Small intestine (tissue), 7 donors: ENCODE results near the gene SLC5A2. TPM values are rescaled to one million over a fixed set of nuclear protein-coding genes. Genes with fewer than 3 reads are reported as not detected.
"Not testable (repeated sequence)": the region's sequence is repeated elsewhere in the genome, so short reads cannot be mapped to it uniquely, and the experiment has no call there.

Source experiments
- DNase-seq, 2 donors: peaks; one replicate each; pipeline versions ENCODE4 v3.0.0 to v3.0.0-alpha.2; 2013
- FAIRE-seq: peaks from 2 replicates; lab custom pipeline; 2012; peaks lifted over from hg19 to GRCh38; lab: Jason Lieb, UNC
- H3K27ac ChIP-seq, 3 donors: one replicate each; pipeline ENCODE4 v1.5.1; 2013; ENCODE audit warnings: low read length in 2 of 3, mild to moderate bottlenecking in 2 of 3, control low read depth in 1 of 3, inconsistent platforms in 1 of 3, low read depth in 1 of 3, moderate library complexity in 1 of 3
- H3K27me3 ChIP-seq, 3 donors: one replicate each; pipeline ENCODE4 v1.6.1; 2013; ENCODE audit warnings: low read length in 3 of 3, inconsistent platforms in 1 of 3; ENCODE audit not compliant: control insufficient read depth in 3 of 3, insufficient read depth in 3 of 3
- H3K36me3 ChIP-seq, 3 donors: one replicate each; pipeline ENCODE4 v1.6.1; 2013; ENCODE audit warnings: low read length in 3 of 3, inconsistent platforms in 1 of 3, low read depth in 1 of 3, mild to moderate bottlenecking in 1 of 3, moderate library complexity in 1 of 3; ENCODE audit not compliant: control insufficient read depth in 3 of 3, insufficient read depth in 2 of 3
- H3K4me1 ChIP-seq, 3 donors: one replicate each; pipeline ENCODE4 v1.6.1; 2013; ENCODE audit warnings: low read length in 2 of 3, inconsistent platforms in 1 of 3, low read depth in 1 of 3, mild to moderate bottlenecking in 1 of 3, moderate library complexity in 1 of 3; ENCODE audit not compliant: control insufficient read depth in 3 of 3, insufficient read depth in 2 of 3
- H3K4me3 ChIP-seq, 3 donors: one replicate each; pipeline ENCODE4 v1.5.1; 2013; ENCODE audit warnings: low read length in 3 of 3, control low read depth in 1 of 3, inconsistent platforms in 1 of 3, low read depth in 1 of 3, mild to moderate bottlenecking in 1 of 3, moderate library complexity in 1 of 3
- H3K9me3 ChIP-seq, 2 donors: one replicate each; pipeline ENCODE4 v1.6.1; 2013; ENCODE audit warnings: low read depth in 1 of 2, low read length in 1 of 2; ENCODE audit not compliant: control insufficient read depth in 2 of 2, insufficient read depth in 1 of 2
- WGBS, 3 donors: extraction: QIAGEN DNeasy Blood & Tissue Kit; methylation state at CpG; one replicate each; pipeline ENCODE4 v1.1.7; 2013; 5-methylcytosine and 5-hydroxymethylcytosine counted together
- polyA plus RNA-seq, 4 donors: library from polyadenylated mRNA; stranded (reverse) in 3 of 4; unstranded in 1 of 4; fragments of 200-250 nt in 3 of 4; fragments of 120-200 nt in 1 of 4; gene quantifications; one replicate each; pipeline versions ENCODE4 v1.2.1 to v1.2.3, GENCODE V29; 2013
- donor health status: healthy with polysubstance abuse.
- donor health status: control.
- donor health status: control.
- donor health status: Bipolar disorder and iron deficiency.
- donor health status: healthy.

SLC5A2 gene
- polyA plus RNA-seq, 4 donors, result 0.81 to 10.4 (median 1.6) TPM

DNA sequence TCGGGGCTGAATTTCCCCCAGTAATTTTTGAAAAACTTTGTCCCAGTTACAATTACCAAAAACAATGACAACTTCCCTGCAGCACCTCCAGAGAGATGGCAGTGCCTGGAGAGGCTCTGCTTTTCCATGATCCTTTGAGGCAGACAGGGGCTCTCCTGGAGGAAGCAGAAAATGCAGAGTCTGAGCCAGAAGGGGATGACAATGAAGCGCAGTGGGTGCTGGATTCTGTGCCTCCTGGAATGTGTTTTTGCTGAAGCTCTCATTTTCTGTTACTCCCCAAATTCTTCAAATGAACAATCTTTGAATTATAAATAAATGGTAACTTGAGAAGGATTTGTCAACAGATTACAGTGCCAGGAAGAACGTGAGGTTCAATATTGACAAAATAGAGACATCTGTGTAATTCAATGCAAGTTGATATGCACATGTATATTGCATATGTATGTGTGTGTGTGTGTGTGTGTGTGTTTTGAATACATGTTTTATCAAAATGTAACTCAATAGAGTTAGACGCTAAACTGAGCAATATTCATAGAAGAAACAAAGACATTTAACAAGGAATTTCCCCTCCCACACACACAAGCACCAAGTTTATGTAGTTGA, 35.0 kb downstream of the SLC5A2 start:
- Histone ChIP-seq H3K27me3 (no peaks in the 10 kb centered on the region), H3K27ac (no peak overlapping the region), H3K4me1 (no peaks in the 10 kb centered on the region), H3K9me3 (peaks cover 0 to 6% of the 10 kb centered on the region in 2 donors), H3K4me3 (no peak overlapping the region), H3K36me3 (no peaks in the 10 kb centered on the region)
- no peak for DNase-seq
- FAIRE-seq, result no peak
- WGBS, 3 donors, result 70 to 81% (median 74%) methylated on average over 4 of the region's 4 CpGs

DNA sequence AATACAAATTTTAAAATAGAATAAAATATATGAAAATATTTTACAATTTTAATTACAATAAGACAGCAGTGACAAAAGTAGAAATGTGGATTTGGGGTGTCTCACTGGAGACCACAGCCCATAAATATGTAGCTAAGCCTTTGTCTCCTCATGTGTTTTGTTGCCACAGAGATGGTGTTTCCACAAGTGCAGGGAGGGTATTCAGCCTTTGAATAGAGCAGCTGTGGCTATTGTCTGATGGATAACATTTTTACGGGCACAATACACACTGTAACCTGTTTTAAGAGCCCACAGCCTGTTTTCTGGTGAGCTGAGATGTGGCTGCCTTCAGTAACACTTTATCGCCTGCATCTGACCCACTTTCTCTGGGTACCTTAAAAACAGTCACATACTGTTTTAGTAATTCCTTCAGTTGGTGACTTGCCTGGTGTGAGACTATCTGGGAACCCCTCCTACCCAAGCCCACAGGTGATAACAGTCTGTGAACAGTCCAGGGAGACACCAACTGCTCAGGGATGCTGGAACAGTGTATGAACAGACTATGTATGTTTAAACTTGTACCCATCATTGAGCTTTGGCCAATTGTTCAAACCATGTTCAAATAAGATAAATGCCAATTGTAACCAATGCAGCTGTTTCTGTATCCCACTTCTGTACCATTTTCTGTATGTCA, 37.0 kb downstream of the SLC5A2 start:
- H3K4me3 ChIP-seq, result no peak overlapping the region
- no peaks in the 10 kb centered on the region for H3K4me1 ChIP-seq
- DNase-seq, result no peak
- no peaks in the 10 kb centered on the region for H3K27me3 ChIP-seq
- FAIRE-seq, result no peak
- no peak overlapping the region for H3K27ac ChIP-seq
- H3K9me3 ChIP-seq, result peaks cover 0 to 6% of the 10 kb centered on the region in 2 donors
- 80 to 89% (median 84%) methylated on average over 2 of the region's 2 CpGs for WGBS, 3 donors
- H3K36me3 ChIP-seq, result no peaks in the 10 kb centered on the region

DNA sequence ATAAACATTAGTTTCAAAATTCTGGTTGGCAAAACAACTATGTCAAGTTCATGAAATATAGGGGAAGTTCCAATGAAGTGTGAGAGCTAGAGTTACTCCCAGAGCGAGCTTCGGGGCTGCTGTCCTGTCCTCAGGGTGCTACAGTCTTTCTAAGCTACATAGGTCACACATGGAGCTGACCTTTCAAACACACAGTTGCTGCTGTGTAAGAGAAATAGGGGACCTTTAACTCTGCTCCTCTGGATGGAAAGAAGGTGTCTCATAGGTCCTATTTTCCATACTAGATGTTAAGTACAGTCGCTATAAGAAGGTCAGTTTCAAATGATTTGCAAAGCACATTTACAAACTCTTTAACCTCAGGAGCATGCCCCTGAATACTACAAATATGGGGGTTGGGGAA, 38.4 kb downstream of the SLC5A2 start:
- no peak overlapping the region for H3K27ac ChIP-seq
- WGBS, 3 donors, result 82 to 94% (median 90%) methylated on average over 3 of the region's 3 CpGs
- FAIRE-seq, result no peak

DNA sequence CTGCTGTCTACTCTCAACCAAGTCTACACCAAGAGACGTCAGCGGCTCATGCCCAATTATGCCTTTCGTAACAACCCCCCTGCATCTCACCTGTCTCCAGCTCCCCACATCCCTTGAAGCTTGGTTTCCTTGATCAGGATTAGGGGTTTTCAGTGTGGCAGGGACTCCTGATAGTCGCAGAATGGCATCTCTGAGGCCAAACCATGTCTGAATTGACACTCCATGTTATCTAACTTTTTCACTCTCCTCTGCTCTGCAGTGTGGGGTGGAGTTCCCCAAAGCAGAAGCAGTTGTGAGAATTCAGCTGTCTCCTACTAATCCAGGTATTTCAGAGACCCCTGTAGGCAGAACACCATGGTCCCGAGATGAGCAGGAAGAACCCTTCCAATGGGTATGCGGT, 39.1 kb downstream of the SLC5A2 start:
- Histone ChIP-seq H3K9me3 (no peaks in the 10 kb centered on the region), H3K27ac (no peak overlapping the region), H3K27me3 (no peaks in the 10 kb centered on the region), H3K36me3 (no peaks in the 10 kb centered on the region), H3K4me1 (no peaks in the 10 kb centered on the region), H3K4me3 (no peak overlapping the region)
- DNase-seq (no peak), FAIRE-seq (no peak)
- 88 to 91% (median 88%) methylated on average over 6 of the region's 6 CpGs for WGBS, 3 donors

More for the DNA sequence above, 38.4 kb downstream of the SLC5A2 start:
- Histone ChIP-seq H3K4me3 (no peak overlapping the region), H3K36me3 (no peaks in the 10 kb centered on the region), H3K27me3 (no peaks in the 10 kb centered on the region), H3K9me3 (peaks cover 0 to 2% of the 10 kb centered on the region in 2 donors), H3K4me1 (no peaks in the 10 kb centered on the region)
- DNase-seq, result no peak

DNA sequence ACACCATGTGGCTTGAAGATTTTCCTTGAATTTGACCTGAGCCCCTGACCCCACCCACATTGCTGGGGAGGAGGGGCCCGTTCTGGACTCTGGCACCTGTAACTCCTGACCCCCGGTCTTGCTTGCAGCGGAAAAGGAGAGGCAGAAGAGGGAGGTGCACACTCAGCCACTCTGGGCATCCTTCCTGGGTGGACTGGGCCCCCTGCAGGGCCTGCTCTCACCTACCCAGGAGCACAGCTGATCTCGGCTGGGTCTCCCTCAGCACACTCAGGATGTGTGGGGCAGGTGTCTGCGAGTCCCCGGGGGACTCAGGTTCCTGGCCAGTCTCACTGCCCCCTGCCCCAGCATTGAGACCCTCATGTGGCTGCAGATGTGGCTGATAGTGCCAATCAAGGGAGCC, 40.8 kb downstream of the SLC5A2 start:
- not testable (repeated sequence) for H3K9me3 ChIP-seq, DNase-seq, H3K4me3 ChIP-seq, H3K27ac ChIP-seq, H3K4me1 ChIP-seq, H3K36me3 ChIP-seq, FAIRE-seq
- H3K27me3 ChIP-seq, result peaks cover 0 to 13% (median 6%) of the 10 kb centered on the region in 3 donors
- 20 to 64% (median 51%) methylated on average over 2 to 3 of the region's 6 CpGs for WGBS, 3 donors

DNA sequence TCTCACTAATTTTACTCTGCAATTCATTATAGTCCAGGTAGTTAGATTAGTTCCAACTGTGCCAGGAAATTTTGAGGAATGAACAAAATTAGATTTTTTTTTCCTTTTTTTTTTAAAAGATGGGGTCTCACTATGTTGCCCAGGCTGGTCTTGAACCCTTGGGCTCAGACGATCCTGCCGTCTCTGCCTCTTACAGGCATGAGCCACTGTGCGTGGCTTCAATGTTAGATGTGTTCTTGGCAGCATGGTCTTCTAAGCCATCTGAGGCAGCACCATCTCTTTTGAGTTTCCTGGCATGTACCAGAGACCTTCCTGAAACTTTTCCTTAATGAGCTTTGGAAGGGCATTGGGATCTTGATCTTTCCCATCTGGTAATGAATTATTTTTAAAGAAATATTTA, 42.2 kb downstream of the SLC5A2 start:
- H3K4me3 ChIP-seq, result no peak overlapping the region
- no peak for DNase-seq
- 88 to 96% (median 91%) methylated on average over 3 of the region's 3 CpGs for WGBS, 3 donors
- H3K27me3 ChIP-seq, result peaks cover 0 to 24% (median 9%) of the 10 kb centered on the region in 3 donors
- no peak overlapping the region for H3K27ac ChIP-seq
- no peaks in the 10 kb centered on the region for H3K36me3 ChIP-seq
- no peaks in the 10 kb centered on the region for H3K4me1 ChIP-seq
- no peaks in the 10 kb centered on the region for H3K9me3 ChIP-seq
- FAIRE-seq, result no peak

DNA sequence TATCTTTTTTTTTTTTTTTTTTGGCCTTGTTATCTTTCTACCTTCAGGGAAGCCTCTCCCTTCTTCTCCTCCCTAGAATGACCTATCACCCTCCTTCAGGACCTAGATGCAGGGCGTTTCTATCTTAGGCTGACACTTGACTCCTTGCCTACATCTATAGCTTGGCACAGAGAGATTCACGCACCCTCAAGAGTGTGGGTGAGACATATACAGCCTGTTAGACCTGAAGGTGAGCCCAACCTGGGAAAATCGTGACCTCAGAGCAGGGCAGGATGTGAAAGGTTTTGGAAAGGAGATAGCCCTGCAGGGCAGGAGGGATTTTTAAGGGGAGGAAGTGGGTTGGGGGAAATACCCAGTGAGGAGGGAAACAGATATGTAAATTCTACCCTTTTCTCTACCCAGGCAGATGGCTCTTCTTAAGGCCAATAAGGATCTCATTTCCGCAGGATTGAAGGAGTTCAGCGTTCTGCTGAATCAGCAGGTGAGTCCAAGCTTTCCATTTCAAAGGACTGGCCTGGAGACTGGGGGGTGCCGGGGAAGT, 44.9 kb downstream of the SLC5A2 start, which contains the start of gene AHSP:
Gene AHSP, plus strand, starts transcription at position 167 of the 541 bp plus-strand sequence. Its CDS starts 240 bp downstream, at position 407.
- Histone ChIP-seq H3K4me3 (no peak within 1 kb of the TSS), H3K36me3 (no peaks in the 10 kb centered on the region), H3K27ac (no peak within 1 kb of the TSS), H3K9me3 (no peaks in the 10 kb centered on the region), H3K4me1 (no peaks in the 10 kb centered on the region), H3K27me3 (peaks cover 0 to 31% (median 9%) of the 10 kb centered on the region in 3 donors)
- FAIRE-seq, result no peak
- no peak for DNase-seq
- 41 to 59% (median 45%) methylated on average over 6 of the region's 6 CpGs for WGBS, 3 donors

DNA sequence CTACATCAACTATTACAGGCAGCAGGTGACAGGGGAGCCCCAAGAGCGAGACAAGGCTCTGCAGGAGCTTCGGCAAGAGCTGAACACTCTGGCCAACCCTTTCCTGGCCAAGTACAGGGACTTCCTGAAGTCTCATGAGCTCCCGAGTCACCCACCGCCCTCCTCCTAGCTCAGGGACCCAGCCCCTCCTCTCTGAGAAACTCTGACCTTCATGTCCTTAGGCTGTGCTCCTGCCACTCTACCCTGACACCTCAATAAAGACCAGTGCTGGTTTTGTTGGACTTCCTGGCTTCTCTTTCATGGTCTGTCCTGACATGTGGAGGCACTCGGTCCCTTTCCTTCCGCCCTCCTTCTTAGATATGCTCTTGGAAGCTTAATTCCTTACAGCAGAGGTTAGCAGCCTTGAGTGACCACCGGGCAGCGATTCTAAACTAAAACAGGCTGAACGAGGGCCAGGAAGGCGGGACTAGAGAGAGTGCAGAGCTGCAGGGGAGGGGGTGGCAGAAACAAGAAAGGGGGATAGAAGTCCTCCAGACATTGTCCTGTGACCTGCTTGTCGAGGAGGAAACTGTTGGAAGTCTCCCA, 45.7 kb downstream of the SLC5A2 start:
- DNase-seq, result no peak
- no peak overlapping the region for H3K4me3 ChIP-seq
- 32 to 39% (median 37%) methylated on average over 11 of the region's 11 CpGs for WGBS, 3 donors
- H3K27me3 ChIP-seq, result peaks cover 0 to 31% (median 9%) of the 10 kb centered on the region in 3 donors
- no peaks in the 10 kb centered on the region for H3K36me3 ChIP-seq
- no peaks in the 10 kb centered on the region for H3K4me1 ChIP-seq
- H3K27ac ChIP-seq, result no peak overlapping the region
- FAIRE-seq, result no peak
- no peaks in the 10 kb centered on the region for H3K9me3 ChIP-seq
